GM12878 (cell line): Measurements from ENCODE around the gene OTUD5. TPM values are rescaled to one million over a fixed set of nuclear protein-coding genes. Genes with fewer than 3 reads are reported as not detected.

Experiments
- ATAC-seq: fragments of 200-7000 bp; cut with Tn5 transposase; 3 replicates; pipeline ENCODE4 v1.9.1; 2020; ENCODE audit warnings: mild to moderate bottlenecking, moderate library complexity
- BruUV-seq: library from RNA; stranded (reverse); fragments of 400-500 nt; replicated peaks from 2 replicates; lab custom pipeline; 2021; lab: Mats Ljungman, UMichigan
- CTCF ChIA-PET: fragments of 300-600 bp; sonication (Branson Sonifier 250); formaldehyde crosslinking; extraction: SDS; loops from one replicate; lab custom pipeline; 2021; ENCODE audit warnings: inconsistent platforms; lab: Yijun Ruan, JAX
- POLR2A ChIA-PET: fragments of 350-600 bp; formaldehyde crosslinking; extraction: SDS; loops from one replicate; lab custom pipeline; 2021; ENCODE audit warnings: inconsistent platforms; lab: Charles Lee
- RAD21 ChIA-PET: fragments of 300-600 bp; sonication (Branson Sonifier 250); formaldehyde crosslinking; loops from one replicate; lab custom pipeline; 2023; ENCODE audit warnings: antibody characterized with exemption; ENCODE audit not compliant: unreplicated experiment; lab: Charles Lee
- SMC1A ChIA-PET: fragments of 300-600 bp; sonication (Branson Sonifier 250); formaldehyde crosslinking; loops from one replicate; lab custom pipeline; 2023; ENCODE audit not compliant: unreplicated experiment, uncharacterized antibody; lab: Charles Lee
- DNase-seq: peaks from one replicate; pipeline ENCODE4 v3.0.0-alpha.2; 2011; ENCODE audit warnings: low read depth, low spot score
- FAIRE-seq: peaks from 3 replicates; lab custom pipeline; 2011; peaks lifted over from hg19 to GRCh38; lab: Jason Lieb, UNC
- H2AFZ ChIP-seq: 2 replicates; pipeline ENCODE4 v1.6.0; 2011; ENCODE audit warnings: low read depth, low read length, control low read depth; ENCODE audit not compliant: control insufficient read depth
- H3K27ac ChIP-seq: 2 replicates; pipeline ENCODE4 v1.5.1; 2011; ENCODE audit warnings: control low read depth; ENCODE audit not compliant: control insufficient read depth, insufficient read depth
- H3K27me3 ChIP-seq, 2 experiments: replicated peaks in 1 of 2; 2 replicates each; pipeline versions ENCODE4 v1.6.0 to v1.6.1; 2011; ENCODE audit warnings: low read length in 1 of 2; ENCODE audit not compliant: control insufficient read depth in 2 of 2, insufficient read depth in 2 of 2
- H3K36me3 ChIP-seq, 2 experiments: 2 replicates each; pipeline ENCODE4 v1.5.1; 2011; ENCODE audit warnings: low read length in 1 of 2; ENCODE audit not compliant: control insufficient read depth in 2 of 2, insufficient read depth in 2 of 2
- H3K4me1 ChIP-seq: 2 replicates; pipeline ENCODE4 v1.6.1; 2011; ENCODE audit warnings: mild to moderate bottlenecking, low read length, moderate library complexity, mixed read lengths; ENCODE audit not compliant: control insufficient read depth, insufficient read depth
- H3K4me2 ChIP-seq: 2 replicates; pipeline ENCODE4 v1.6.0; 2011; ENCODE audit warnings: control low read depth; ENCODE audit not compliant: control insufficient read depth, insufficient read depth
- H3K4me3 ChIP-seq: fragments of 200-600 bp; sonication (generic); 2 replicates; pipeline ENCODE4 v1.5.1; 2016
- H3K79me2 ChIP-seq: 2 replicates; pipeline ENCODE4 v1.6.0; 2011; ENCODE audit warnings: low read length; ENCODE audit not compliant: control insufficient read depth, insufficient read depth
- H3K9ac ChIP-seq: 2 replicates; pipeline ENCODE4 v1.8.0; 2011; ENCODE audit warnings: low read length, control low read depth, mixed read lengths; ENCODE audit not compliant: control insufficient read depth, insufficient read depth
- H3K9me3 ChIP-seq: replicated peaks from 3 replicates; pipeline ENCODE4 v1.5.1; 2011; ENCODE audit warnings: mild to moderate bottlenecking, low read length; ENCODE audit not compliant: control insufficient read depth, insufficient read depth
- H4K20me1 ChIP-seq: 2 replicates; pipeline ENCODE4 v1.6.0; 2011; ENCODE audit not compliant: control insufficient read depth, insufficient read depth
- BMI1 ChIP-seq: fragments of 450-650 bp; IDR thresholded peaks from 2 replicates; pipeline ENCODE4 v1.6.1; 2016; ENCODE audit warnings: mild to moderate bottlenecking, moderate library complexity, borderline replicate concordance
- EED ChIP-seq: sonication (generic); IDR thresholded peaks from 2 replicates; pipeline ENCODE4 v1.6.1; 2016; ENCODE audit warnings: antibody characterized with exemption, low read depth
- GATAD2B ChIP-seq: fragments of 450-650 bp; conservative IDR thresholded peaks from 2 replicates; pipeline ENCODE4 v1.6.1; 2017; ENCODE audit warnings: low read depth, mild to moderate bottlenecking, moderate library complexity
- NFXL1 ChIP-seq: fragments of 450-650 bp; IDR thresholded peaks from 2 replicates; pipeline ENCODE4 v1.6.1; 2017; ENCODE audit warnings: antibody characterized with exemption, mild to moderate bottlenecking, borderline replicate concordance
- PML ChIP-seq: IDR thresholded peaks from 2 replicates; pipeline ENCODE4 v1.6.1; 2012; ENCODE audit warnings: low read length, inconsistent platforms
- RUNX3 ChIP-seq: IDR thresholded peaks from 2 replicates; pipeline ENCODE4 v1.6.1; 2012; ENCODE audit warnings: low read length, inconsistent platforms
- SREBF2 ChIP-seq: IDR thresholded peaks from 2 replicates; pipeline ENCODE4 v1.6.1; 2012; ENCODE audit warnings: mild to moderate bottlenecking, low read length
- ZNF24 ChIP-seq: fragments of 450-650 bp; IDR thresholded peaks from 2 replicates; pipeline ENCODE4 v1.6.1; 2017; ENCODE audit warnings: antibody characterized with exemption, mild to moderate bottlenecking
- WGBS: methylation state at CpG from one replicate; pipeline ENCODE4 v1.1.6; 2016; ENCODE audit warnings: low lambda C conversion rate; ENCODE audit not compliant: insufficient replicate concordance, insufficient coverage; ENCODE audit errors: missing lambda C conversion rate; 5-methylcytosine and 5-hydroxymethylcytosine counted together
- in situ Hi-C: fragments of 300-500 bp; cut with MboI; formaldehyde crosslinking; loops from 9 replicates; pipeline ENCODE4 v1.14.3; 2018; ENCODE audit warnings: mixed read lengths
- intact Hi-C: fragments of 100-400 bp; cut with micrococcal nuclease; formaldehyde crosslinking; loops from one replicate; pipeline ENCODE4 v1.14.2; 2022; ENCODE audit not compliant: unreplicated experiment
- polyA plus RNA-seq, 11 experiments: library from polyadenylated mRNA; depleted of rRNA in 4 of 11; unstranded in 6 of 11; stranded (reverse) in 5 of 11; fragments of >200 nt; fragmentation: Nextera tagmentation in 4 of 11; fragmentation: Illumina TruSeq in 1 of 11; extraction: Ambion mirVana in 4 of 11; extraction: Trizol in 1 of 11; gene quantifications; 1 replicate in 1 of 11; 2 replicates in 10 of 11; pipeline versions ENCODE4 v1.2.1 to v1.2.3, GENCODE V29; 2011 to 2016; ENCODE audit warnings: inconsistent platforms in 2 of 11, missing spikeins in 2 of 11, low read depth in 1 of 11
- total RNA-seq, 4 experiments: library from RNA; depleted of rRNA in 3 of 4; stranded (reverse); fragments of >200 nt in 3 of 4; fragmentation: Illumina TruSeq in 1 of 4; extraction: Trizol in 1 of 4; gene quantifications; 2 replicates each; pipeline versions ENCODE4 v1.2.1 to v1.2.3, GENCODE V29; 2013 to 2021
- TF ChIP-seq, protein P1 (sequence below): IDR thresholded peaks from 2 replicates; pipeline ENCODE4 v1.6.1; 2012; ENCODE audit warnings: mild to moderate bottlenecking, low read depth, low read length
- TF ChIP-seq, protein P2 (sequence below): fragments of 450-650 bp; IDR thresholded peaks from 2 replicates; pipeline ENCODE4 v1.6.1; 2017; ENCODE audit warnings: antibody characterized with exemption, mild to moderate bottlenecking, moderate library complexity

OTUD5 gene
- total and polyA plus RNA-seq, 10 of the 15 experiments (the other 5 are each of a cell fraction or from before 2014, with no cell fraction given), result 2.0 to 50.3 (median 22.7) TPM

DNA sequence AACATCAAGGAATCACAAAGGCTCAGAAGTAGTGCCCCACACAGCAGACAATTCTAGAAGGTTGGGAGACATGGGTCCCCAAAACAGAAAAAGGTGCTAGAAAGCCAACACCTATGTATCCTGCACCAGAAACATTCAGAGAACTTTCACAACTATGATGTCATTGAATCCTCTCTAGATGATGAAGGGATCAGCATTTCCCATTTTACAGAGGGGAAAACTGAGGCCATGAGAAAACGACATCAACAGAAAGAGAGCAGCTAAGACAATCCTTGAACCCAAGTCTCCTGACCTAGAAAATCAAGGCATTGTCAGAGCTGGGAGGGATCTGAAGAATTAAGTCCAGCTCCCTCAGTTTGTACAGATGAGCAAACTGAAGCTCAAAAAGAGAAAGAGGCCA, 11.0 kb upstream of the OTUD5 start:
- H3K27me3 ChIP-seq, result no peaks in the 10 kb centered on the region
- CTCF ChIA-PET, result no interaction called here
- WGBS, result 38% methylated on average over 1 of the region's 1 CpG
- POLR2A ChIA-PET, result no interaction called here
- H3K4me1 ChIP-seq, result peaks cover 9% of the 10 kb centered on the region
- no peak overlapping the region for H3K27ac ChIP-seq
- TF ChIP-seq RUNX3 (no peak), NFXL1 (no peak), EED (no peak), GATAD2B (no peak), ZNF24 (no peak), PML (no peak), BMI1 (no peak), SREBF2 (no peak)
- TF ChIP-seq, protein P1, sequence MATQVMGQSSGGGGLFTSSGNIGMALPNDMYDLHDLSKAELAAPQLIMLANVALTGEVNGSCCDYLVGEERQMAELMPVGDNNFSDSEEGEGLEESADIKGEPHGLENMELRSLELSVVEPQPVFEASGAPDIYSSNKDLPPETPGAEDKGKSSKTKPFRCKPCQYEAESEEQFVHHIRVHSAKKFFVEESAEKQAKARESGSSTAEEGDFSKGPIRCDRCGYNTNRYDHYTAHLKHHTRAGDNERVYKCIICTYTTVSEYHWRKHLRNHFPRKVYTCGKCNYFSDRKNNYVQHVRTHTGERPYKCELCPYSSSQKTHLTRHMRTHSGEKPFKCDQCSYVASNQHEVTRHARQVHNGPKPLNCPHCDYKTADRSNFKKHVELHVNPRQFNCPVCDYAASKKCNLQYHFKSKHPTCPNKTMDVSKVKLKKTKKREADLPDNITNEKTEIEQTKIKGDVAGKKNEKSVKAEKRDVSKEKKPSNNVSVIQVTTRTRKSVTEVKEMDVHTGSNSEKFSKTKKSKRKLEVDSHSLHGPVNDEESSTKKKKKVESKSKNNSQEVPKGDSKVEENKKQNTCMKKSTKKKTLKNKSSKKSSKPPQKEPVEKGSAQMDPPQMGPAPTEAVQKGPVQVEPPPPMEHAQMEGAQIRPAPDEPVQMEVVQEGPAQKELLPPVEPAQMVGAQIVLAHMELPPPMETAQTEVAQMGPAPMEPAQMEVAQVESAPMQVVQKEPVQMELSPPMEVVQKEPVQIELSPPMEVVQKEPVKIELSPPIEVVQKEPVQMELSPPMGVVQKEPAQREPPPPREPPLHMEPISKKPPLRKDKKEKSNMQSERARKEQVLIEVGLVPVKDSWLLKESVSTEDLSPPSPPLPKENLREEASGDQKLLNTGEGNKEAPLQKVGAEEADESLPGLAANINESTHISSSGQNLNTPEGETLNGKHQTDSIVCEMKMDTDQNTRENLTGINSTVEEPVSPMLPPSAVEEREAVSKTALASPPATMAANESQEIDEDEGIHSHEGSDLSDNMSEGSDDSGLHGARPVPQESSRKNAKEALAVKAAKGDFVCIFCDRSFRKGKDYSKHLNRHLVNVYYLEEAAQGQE, result no peak
- TF ChIP-seq, protein P2, sequence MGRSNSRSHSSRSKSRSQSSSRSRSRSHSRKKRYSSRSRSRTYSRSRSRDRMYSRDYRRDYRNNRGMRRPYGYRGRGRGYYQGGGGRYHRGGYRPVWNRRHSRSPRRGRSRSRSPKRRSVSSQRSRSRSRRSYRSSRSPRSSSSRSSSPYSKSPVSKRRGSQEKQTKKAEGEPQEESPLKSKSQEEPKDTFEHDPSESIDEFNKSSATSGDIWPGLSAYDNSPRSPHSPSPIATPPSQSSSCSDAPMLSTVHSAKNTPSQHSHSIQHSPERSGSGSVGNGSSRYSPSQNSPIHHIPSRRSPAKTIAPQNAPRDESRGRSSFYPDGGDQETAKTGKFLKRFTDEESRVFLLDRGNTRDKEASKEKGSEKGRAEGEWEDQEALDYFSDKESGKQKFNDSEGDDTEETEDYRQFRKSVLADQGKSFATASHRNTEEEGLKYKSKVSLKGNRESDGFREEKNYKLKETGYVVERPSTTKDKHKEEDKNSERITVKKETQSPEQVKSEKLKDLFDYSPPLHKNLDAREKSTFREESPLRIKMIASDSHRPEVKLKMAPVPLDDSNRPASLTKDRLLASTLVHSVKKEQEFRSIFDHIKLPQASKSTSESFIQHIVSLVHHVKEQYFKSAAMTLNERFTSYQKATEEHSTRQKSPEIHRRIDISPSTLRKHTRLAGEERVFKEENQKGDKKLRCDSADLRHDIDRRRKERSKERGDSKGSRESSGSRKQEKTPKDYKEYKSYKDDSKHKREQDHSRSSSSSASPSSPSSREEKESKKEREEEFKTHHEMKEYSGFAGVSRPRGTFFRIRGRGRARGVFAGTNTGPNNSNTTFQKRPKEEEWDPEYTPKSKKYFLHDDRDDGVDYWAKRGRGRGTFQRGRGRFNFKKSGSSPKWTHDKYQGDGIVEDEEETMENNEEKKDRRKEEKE, result no peak
- no peak overlapping the region for H3K4me2 ChIP-seq
- ATAC-seq (no peak), FAIRE-seq (no peak), DNase-seq (no peak)
- no peak overlapping the region for H3K9ac ChIP-seq
- SMC1A ChIA-PET, result no interaction called here
- H3K4me3 ChIP-seq, result no peak overlapping the region
- BruUV-seq, result no TSS peak
- intact Hi-C loops, result no loop called here
- H3K79me2 ChIP-seq, result no peaks in the 10 kb centered on the region
- no peaks in the 10 kb centered on the region; the same call in 2 of the 3 replicates for H3K9me3 ChIP-seq
- in situ Hi-C loops, result loop anchor here (5.0 kb wide), 1 partner anchor 74 kb away; the partner anchor contains the start of gene TFE3
- RAD21 ChIA-PET, result interaction anchor here (1.4 kb wide), 1 partner anchor 9 kb away, joined by 3 read pairs; no protein-coding TSS in a partner anchor
- no peaks in the 10 kb centered on the region; a peak in 1 of 4 replicates for H3K36me3 ChIP-seq
- no peaks in the 10 kb centered on the region for H4K20me1 ChIP-seq
- no peak overlapping the region for H2AFZ ChIP-seq
